ENCODE results near the gene BCAP31. TPM values are rescaled to one million over a fixed set of nuclear protein-coding genes. Genes with fewer than 3 reads are reported as not detected.

Gene BCAP31
- total and polyA plus RNA-seq, 2 of the 13 experiments (the other 11 are each of a cell fraction or from before 2014, with no cell fraction given): 139 to 178 TPM

GRCh38 chrX:153662266-153662665 is 61.9 kb downstream of the BCAP31 start (continued):
- TF ChIP-seq RAD21 (CRISPR knock-in tag; IDR thresholded peaks at IDR 0.05) (peak; percentile 73), ZSCAN25 (CRISPR knock-in tag; IDR thresholded peaks at IDR 0.05) (no peak), NCOR1 (IDR thresholded peaks at IDR 0.05; ENCODE audit: borderline replicate concordance, low read length) (no peak), USF2 (IDR thresholded peaks at IDR 0.05; ENCODE audit: low read depth, low read length) (no peak), USF2 (CRISPR knock-in tag; IDR thresholded peaks at IDR 0.05; ENCODE audit: borderline replicate concordance) (no peak), TOPORS (CRISPR knock-in tag; IDR thresholded peaks at IDR 0.05) (no peak), KLF16 (CRISPR knock-in tag; IDR thresholded peaks at IDR 0.05) (no peak), KMT2B (CRISPR knock-in tag; IDR thresholded peaks at IDR 0.05) (no peak), ZNF275 (CRISPR knock-in tag; IDR thresholded peaks at IDR 0.05; ENCODE audit: borderline replicate concordance) (no peak), FOSL2 (CRISPR knock-in tag; IDR thresholded peaks at IDR 0.05) (no peak), PBX2 (CRISPR knock-in tag; IDR thresholded peaks at IDR 0.05) (no peak), ZNF619 (CRISPR knock-in tag; IDR thresholded peaks at IDR 0.05) (no peak), ZNF18 (CRISPR knock-in tag; IDR thresholded peaks at IDR 0.05; ENCODE audit: insufficient replicate concordance) (no peak), ZNF329 (CRISPR knock-in tag; IDR thresholded peaks at IDR 0.05; ENCODE audit: low read depth) (no peak), ZNF644 (CRISPR knock-in tag; IDR thresholded peaks at IDR 0.05; ENCODE audit: low read depth) (no peak), RNF219 (CRISPR knock-in tag; IDR thresholded peaks at IDR 0.05) (no peak), MYC (CRISPR knock-in tag; IDR thresholded peaks at IDR 0.05; ENCODE audit: borderline replicate concordance) (no peak), BHLHE40 (IDR thresholded peaks at IDR 0.05; ENCODE audit: low read length) (no peak), CBX5 (CRISPR knock-in tag; IDR thresholded peaks at IDR 0.05; ENCODE audit: borderline replicate concordance) (no peak), KLF13 (CRISPR knock-in tag; IDR thresholded peaks at IDR 0.05) (no peak), SAP130 (CRISPR knock-in tag; IDR thresholded peaks at IDR 0.05; ENCODE audit: low read depth) (0 out of 2 replicates have a peak, but pooled peaks have one; percentile 17), PITX1 (CRISPR knock-in tag; IDR thresholded peaks at IDR 0.05) (no peak), ATF3 (CRISPR knock-in tag; IDR thresholded peaks at IDR 0.05) (no peak)

All from HepG2 (cell line).